Activated T-cell treated with anti-CD3 and anti-CD28 coated beads, Interleukin-2, amount 50 U/mL, for 72 hours (primary cell): ENCODE results near the gene TSHZ1. TPM values are rescaled to one million over a fixed set of nuclear protein-coding genes. Genes with fewer than 3 reads are reported as not detected.
"Not testable (repeated sequence)": the region's sequence is repeated elsewhere in the genome, so short reads cannot be mapped to it uniquely, and the experiment has no call there.

Experiments
- ATAC-seq, 2 donors: fragments of 150-1000 bp; cut with Tn5 transposase; replicated peaks in 1 of 2; 2 replicates each; pipeline ENCODE4 v1.10.0; 2021; ENCODE audit warnings: moderate library complexity in 2 of 2, mild to moderate bottlenecking in 1 of 2
- DNase-seq, 2 donors: peaks; one replicate each; pipeline ENCODE4 v3.0.0; 2021 to 2022; ENCODE audit warnings: mixed read lengths in 1 of 2
- H3K27ac Mint-ChIP-seq: one replicate; pipeline ENCODE4 v1.8.0; 2022; ENCODE audit warnings: mild to moderate bottlenecking, moderate library complexity, mixed read lengths
- H3K27me3 Mint-ChIP-seq: one replicate; pipeline ENCODE4 v1.8.0; 2022; ENCODE audit warnings: low read depth, mixed read lengths
- H3K36me3 Mint-ChIP-seq, 2 donors: one replicate each; pipeline ENCODE4 v1.8.0; 2022; ENCODE audit warnings: mixed read lengths in 2 of 2, mild to moderate bottlenecking in 1 of 2; ENCODE audit not compliant: insufficient read depth in 2 of 2
- H3K4me1 Mint-ChIP-seq: one replicate; pipeline ENCODE4 v1.8.0; 2022; ENCODE audit warnings: low read depth, mixed read lengths
- H3K4me3 Mint-ChIP-seq, 2 donors: one replicate each; pipeline ENCODE4 v1.8.0; 2022; ENCODE audit warnings: mild to moderate bottlenecking in 2 of 2, mixed read lengths in 2 of 2, moderate library complexity in 2 of 2
- H3K9me3 Mint-ChIP-seq, 2 donors: one replicate each; pipeline ENCODE4 v1.8.0; 2022; ENCODE audit warnings: mixed read lengths in 2 of 2
- total RNA-seq, 2 donors: library from RNA; stranded (reverse); gene quantifications; one replicate each; pipeline ENCODE4 v1.2.3, GENCODE V29; 2022

Gene TSHZ1
- total RNA-seq, 2 donors from 2014 or later: 18.1 to 19.2 TPM

GRCh38 chr18:75170022-75170789, 40.4 kb upstream of the TSHZ1 start:
- DNase-seq (no peak), ATAC-seq (no peak)
- Mint-ChIP-seq H3K9me3 (no peaks in the 10 kb centered on the region), H3K4me1 (peaks cover 9% of the 10 kb centered on the region), H3K4me3 (no peak overlapping the region), H3K36me3 (no peaks in the 10 kb centered on the region), H3K27me3 (no peaks in the 10 kb centered on the region), H3K27ac (no peak overlapping the region)

- ATAC-seq (no peak), DNase-seq (no peak)
- no peaks in the 10 kb centered on the region for H3K36me3 Mint-ChIP-seq
- no peak overlapping the region for H3K27ac Mint-ChIP-seq
- H3K27me3 Mint-ChIP-seq: no peaks in the 10 kb centered on the region
- peaks cover 9% of the 10 kb centered on the region for H3K4me1 Mint-ChIP-seq
- H3K4me3 Mint-ChIP-seq: no peak overlapping the region
- no peaks in the 10 kb centered on the region for H3K9me3 Mint-ChIP-seq
These were observed 39.7 kb upstream of the TSHZ1 start for GRCh38 chr18:75170916-75171315.

- Mint-ChIP-seq H3K9me3 (no peaks in the 10 kb centered on the region), H3K27ac (no peak overlapping the region), H3K27me3 (no peaks in the 10 kb centered on the region), H3K36me3 (no peaks in the 10 kb centered on the region), H3K4me3 (no peak overlapping the region), H3K4me1 (peaks cover 9% of the 10 kb centered on the region)
- DNase-seq (no peak), ATAC-seq (no peak)
These were observed 38.1 kb upstream of the TSHZ1 start for GRCh38 chr18:75172299-75173124.

- H3K36me3 Mint-ChIP-seq: no peaks in the 10 kb centered on the region
- ATAC-seq: no peak
- H3K27ac Mint-ChIP-seq: no peak overlapping the region
- peaks cover 9% of the 10 kb centered on the region for H3K4me1 Mint-ChIP-seq
- no peaks in the 10 kb centered on the region for H3K27me3 Mint-ChIP-seq
- no peak overlapping the region for H3K4me3 Mint-ChIP-seq
- DNase-seq: no peak
- H3K9me3 Mint-ChIP-seq: no peaks in the 10 kb centered on the region
These were observed 37.5 kb upstream of the TSHZ1 start for GRCh38 chr18:75173125-75173432.

GRCh38 chr18:75173738-75174137, 36.9 kb upstream of the TSHZ1 start:
- H3K36me3 Mint-ChIP-seq: no peaks in the 10 kb centered on the region
- peaks cover 9% of the 10 kb centered on the region for H3K4me1 Mint-ChIP-seq
- no peaks in the 10 kb centered on the region for H3K27me3 Mint-ChIP-seq
- H3K9me3 Mint-ChIP-seq: no peaks in the 10 kb centered on the region
- no peak for ATAC-seq
- no peak overlapping the region for H3K4me3 Mint-ChIP-seq
- no peak overlapping the region for H3K27ac Mint-ChIP-seq
- no peak for DNase-seq

- no peak for DNase-seq
- no peak for ATAC-seq
- H3K27ac Mint-ChIP-seq: no peak overlapping the region
- H3K4me3 Mint-ChIP-seq: no peak overlapping the region
- H3K27me3 Mint-ChIP-seq: peaks cover 6% of the 10 kb centered on the region
- peaks cover 9% of the 10 kb centered on the region for H3K4me1 Mint-ChIP-seq
- peaks cover 0 to 1% of the 10 kb centered on the region in 2 donors for H3K9me3 Mint-ChIP-seq
- no peaks in the 10 kb centered on the region for H3K36me3 Mint-ChIP-seq
These were observed 33.7 kb upstream of the TSHZ1 start for GRCh38 chr18:75176849-75177248.

GRCh38 chr18:75178376-75178775, 32.2 kb upstream of the TSHZ1 start:
- no peaks in the 10 kb centered on the region for H3K4me1 Mint-ChIP-seq
- H3K9me3 Mint-ChIP-seq: peaks cover 0 to 4% of the 10 kb centered on the region in 2 donors
- no peak overlapping the region for H3K4me3 Mint-ChIP-seq
- no peaks in the 10 kb centered on the region for H3K36me3 Mint-ChIP-seq
- ATAC-seq (no peak), DNase-seq (no peak)
- peaks cover 12% of the 10 kb centered on the region for H3K27me3 Mint-ChIP-seq
- H3K27ac Mint-ChIP-seq: no peak overlapping the region

GRCh38 chr18:75179819-75180600, 30.6 kb upstream of the TSHZ1 start:
- Mint-ChIP-seq H3K36me3 (no peaks in the 10 kb centered on the region), H3K4me1 (no peaks in the 10 kb centered on the region), H3K27me3 (peaks cover 12% of the 10 kb centered on the region), H3K4me3 (no peak overlapping the region), H3K9me3 (peaks cover 0 to 4% of the 10 kb centered on the region in 2 donors), H3K27ac (no peak overlapping the region)
- DNase-seq (no peak), ATAC-seq (no peak)

GRCh38 chr18:75183524-75183923, 27.1 kb upstream of the TSHZ1 start:
- H3K4me3 Mint-ChIP-seq: no peak overlapping the region
- H3K4me1 Mint-ChIP-seq: no peaks in the 10 kb centered on the region
- peaks cover 4 to 10% of the 10 kb centered on the region in 2 donors for H3K9me3 Mint-ChIP-seq
- peaks cover 0 to 7% of the 10 kb centered on the region in 2 donors for H3K36me3 Mint-ChIP-seq
- DNase-seq: no peak
- H3K27ac Mint-ChIP-seq: no peak overlapping the region
- H3K27me3 Mint-ChIP-seq: peaks cover 12% of the 10 kb centered on the region
- no peak for ATAC-seq

- ATAC-seq (no peak), DNase-seq (no peak)
- Mint-ChIP-seq H3K9me3 (peaks cover 4 to 10% of the 10 kb centered on the region in 2 donors), H3K4me3 (no peak overlapping the region), H3K4me1 (no peaks in the 10 kb centered on the region), H3K27ac (no peak overlapping the region), H3K36me3 (peaks cover 0 to 7% of the 10 kb centered on the region in 2 donors), H3K27me3 (peaks cover 12% of the 10 kb centered on the region)
These were observed 26.6 kb upstream of the TSHZ1 start for GRCh38 chr18:75183973-75184493.

GRCh38 chr18:75185460-75185859, 25.1 kb upstream of the TSHZ1 start:
- DNase-seq: no peak

GRCh38 chr18:75187702-75188101, 22.9 kb upstream of the TSHZ1 start:
- not testable (repeated sequence) for ATAC-seq, H3K9me3 Mint-ChIP-seq, H3K4me3 Mint-ChIP-seq, H3K36me3 Mint-ChIP-seq, H3K27ac Mint-ChIP-seq, H3K27me3 Mint-ChIP-seq, H3K4me1 Mint-ChIP-seq, DNase-seq

More at GRCh38 chr18:75185460-75185859, 25.1 kb upstream of the TSHZ1 start:
- no peak for ATAC-seq
- Mint-ChIP-seq H3K27me3 (peaks cover 12% of the 10 kb centered on the region), H3K36me3 (peaks cover 0 to 7% of the 10 kb centered on the region in 2 donors), H3K4me1 (no peaks in the 10 kb centered on the region), H3K4me3 (no peak overlapping the region), H3K9me3 (peaks cover 4 to 10% of the 10 kb centered on the region in 2 donors), H3K27ac (no peak overlapping the region)

GRCh38 chr18:75189696-75190095, 20.9 kb upstream of the TSHZ1 start:
- no peaks in the 10 kb centered on the region for H3K4me1 Mint-ChIP-seq
- ATAC-seq (no peak), DNase-seq (no peak)
- H3K27ac Mint-ChIP-seq: no peak overlapping the region
- H3K9me3 Mint-ChIP-seq: peaks cover 4 to 5% of the 10 kb centered on the region in 2 donors
- H3K36me3 Mint-ChIP-seq: peaks cover 0 to 7% of the 10 kb centered on the region in 2 donors
- H3K4me3 Mint-ChIP-seq: no peak overlapping the region
- H3K27me3 Mint-ChIP-seq: no peaks in the 10 kb centered on the region
